Mononuclear cell (primary cell): ENCODE results near the gene AGPS. TPM values are rescaled to one million over a fixed set of nuclear protein-coding genes. Genes with fewer than 3 reads are reported as not detected.
A peak's percentile ranks its signal among the peaks of the same experiment; 100 is the strongest.
"Not testable (repeated sequence)": the region's sequence is repeated elsewhere in the genome, so short reads cannot be mapped to it uniquely, and the experiment has no call there.

Source experiments
- H3K27me3 ChIP-seq: 2 replicates; pipeline ENCODE4 v1.6.0; 2011; ENCODE audit warnings: low read length, control low read depth; ENCODE audit not compliant: insufficient read depth
- H3K4me1 ChIP-seq: 2 replicates; pipeline ENCODE4 v1.5.1; 2011; ENCODE audit warnings: mild to moderate bottlenecking, low read length, control low read depth; ENCODE audit not compliant: insufficient read depth
- H3K4me3 ChIP-seq: 2 replicates; pipeline ENCODE4 v1.5.1; 2011; ENCODE audit warnings: mild to moderate bottlenecking, low read length, moderate library complexity
- H3K9me3 ChIP-seq: 2 replicates; pipeline ENCODE4 v1.5.1; 2011; ENCODE audit warnings: low read depth, mild to moderate bottlenecking, control low read depth, low read length
- total RNA-seq: library from RNA; depleted of rRNA; stranded (reverse); fragments of >200 nt; gene quantifications from one replicate; pipeline ENCODE4 v1.2.3, GENCODE V29; 2012

The AGPS gene
- total RNA-seq, 1 donor, result 23.6 TPM

DNA sequence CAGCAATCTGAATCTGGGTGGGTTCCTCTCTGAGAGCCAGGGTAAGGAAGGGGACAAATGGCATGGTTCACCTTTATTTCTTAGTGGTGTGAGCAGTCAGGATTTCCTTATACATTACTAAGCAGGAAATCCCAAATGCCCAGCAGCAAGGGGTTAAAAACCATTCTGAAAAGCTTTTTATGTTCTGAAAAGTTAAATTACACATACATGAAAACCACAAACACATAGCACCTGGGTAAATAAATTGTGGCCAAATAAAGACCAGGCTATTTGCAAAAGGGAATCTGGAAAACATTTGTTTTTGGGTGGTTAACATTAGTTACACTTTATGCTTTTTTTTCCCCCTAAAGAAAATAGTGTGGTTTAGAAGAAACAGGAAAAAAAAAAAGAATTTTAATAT is 156.1 kb downstream of the AGPS start:
- H3K9me3 ChIP-seq, result no peaks in the 10 kb centered on the region
- peaks cover 12% of the 10 kb centered on the region for H3K4me1 ChIP-seq
- no peaks in the 10 kb centered on the region for H3K27me3 ChIP-seq
- no peak overlapping the region for H3K4me3 ChIP-seq

DNA sequence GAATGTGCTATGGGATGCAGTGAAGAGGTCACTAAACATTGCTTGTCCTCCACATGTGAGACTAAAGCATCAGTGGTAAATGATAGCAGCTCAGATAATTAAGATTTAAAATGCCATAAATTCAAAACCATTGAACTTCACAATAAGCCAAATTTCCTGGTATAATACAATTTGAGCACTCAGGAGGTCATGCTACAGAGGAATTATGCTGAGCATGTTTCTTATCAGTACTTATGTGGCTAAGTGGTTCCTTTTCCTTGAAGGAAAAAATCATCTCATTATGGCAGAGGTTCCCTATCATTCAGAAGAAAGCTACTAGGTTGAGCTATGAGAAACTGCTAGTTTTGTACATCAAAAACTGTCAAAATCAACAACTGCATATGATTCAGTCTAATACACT is 156.6 kb downstream of the AGPS start:
- no peaks in the 10 kb centered on the region for H3K27me3 ChIP-seq

DNA sequence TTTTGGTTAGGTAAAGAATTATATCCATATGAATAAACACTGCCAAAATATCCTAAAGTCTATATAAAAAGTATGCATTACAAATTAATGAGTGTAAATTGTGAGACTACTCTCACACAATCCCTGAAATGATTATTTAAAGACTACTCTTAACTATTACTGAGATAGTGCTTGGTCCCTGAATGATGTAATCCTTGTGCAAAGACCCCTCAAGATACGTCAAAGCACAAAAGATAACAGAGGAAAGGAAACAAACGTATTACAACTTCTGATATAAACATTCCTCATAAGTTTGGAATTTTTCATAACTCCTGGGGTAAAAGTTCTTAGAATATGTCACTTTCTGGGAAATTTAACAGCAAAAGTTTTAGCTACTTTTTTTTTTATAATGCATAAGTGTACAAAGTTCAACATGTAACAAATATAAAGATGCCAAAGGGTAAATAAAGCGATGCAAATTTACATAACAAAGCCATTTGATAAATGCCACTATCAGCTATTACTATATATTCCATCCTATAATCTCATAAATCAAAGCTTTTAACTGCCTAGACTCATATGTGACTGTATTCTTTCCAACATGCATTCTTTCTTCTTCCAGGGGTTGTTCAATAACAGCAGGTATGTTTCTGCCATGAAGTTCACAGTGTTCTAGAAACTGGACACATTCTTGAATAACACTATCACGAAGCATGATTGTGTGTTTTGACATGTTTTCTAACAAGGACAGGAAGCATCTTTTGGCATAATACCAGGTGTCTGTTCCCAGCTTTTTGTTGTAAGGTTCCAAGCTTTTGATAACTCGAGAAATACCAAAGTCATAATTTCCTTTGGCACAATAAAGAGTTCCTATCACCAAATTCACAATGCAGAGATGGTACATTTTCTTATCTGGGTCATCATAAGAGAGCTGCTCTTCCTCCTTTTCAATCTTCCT is 158.0 kb downstream of the AGPS start:
- Histone ChIP-seq H3K9me3 (no peaks in the 10 kb centered on the region), H3K4me3 (no peak overlapping the region), H3K27me3 (no peaks in the 10 kb centered on the region), H3K4me1 (peaks cover 12% of the 10 kb centered on the region)

More for the DNA sequence above, 156.6 kb downstream of the AGPS start:
- Histone ChIP-seq H3K4me1 (peaks cover 12% of the 10 kb centered on the region), H3K9me3 (no peaks in the 10 kb centered on the region), H3K4me3 (no peak overlapping the region)

DNA sequence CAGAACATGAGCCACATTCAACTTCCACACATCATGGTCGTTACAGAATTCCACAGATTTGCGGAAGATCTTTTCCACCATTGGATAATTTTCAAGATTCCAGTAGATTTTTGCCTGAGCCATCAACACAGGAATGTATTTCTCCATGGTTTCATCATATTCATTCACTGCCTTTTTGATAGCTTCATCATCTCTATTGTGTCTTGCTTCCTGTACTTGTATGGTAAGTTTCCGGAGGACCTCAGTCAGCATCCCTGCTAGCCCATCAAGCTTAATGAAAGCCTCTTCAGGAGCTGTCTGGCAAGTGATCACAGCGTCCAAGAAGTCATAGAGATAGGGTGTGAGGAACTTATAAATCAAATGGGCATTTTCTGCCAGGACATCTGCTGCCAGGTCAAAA is 158.8 kb downstream of the AGPS start:
- H3K4me3 ChIP-seq, H3K27me3 ChIP-seq, H3K9me3 ChIP-seq: not testable (repeated sequence)
- H3K4me1 ChIP-seq, result peaks cover 12% of the 10 kb centered on the region

DNA sequence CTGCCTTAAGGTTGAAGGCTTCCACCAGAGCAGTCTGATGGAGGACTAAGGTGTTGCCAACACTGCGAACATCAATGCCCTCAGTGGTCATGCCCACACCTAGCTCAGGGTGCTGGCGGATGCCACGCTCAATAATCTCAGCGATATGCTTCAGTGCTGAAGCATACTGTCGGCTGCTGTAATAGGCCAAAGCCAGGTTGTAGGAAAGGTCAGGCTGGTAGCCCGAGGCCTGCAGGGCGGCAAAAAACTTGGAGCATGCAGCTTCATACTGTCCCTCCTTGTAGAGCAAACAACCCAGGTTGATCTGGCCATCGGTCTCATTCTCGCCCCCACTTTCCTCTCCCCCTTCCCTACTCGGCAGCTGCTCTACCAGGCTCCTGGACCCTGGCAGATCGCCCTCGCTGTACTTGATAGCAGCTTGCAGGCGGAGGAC is 159.4 kb downstream of the AGPS start:
- Histone ChIP-seq H3K4me3 (peak overlapping the region; percentile 86), H3K4me1 (peaks cover 12% of the 10 kb centered on the region), H3K9me3 (no peaks in the 10 kb centered on the region), H3K27me3 (no peaks in the 10 kb centered on the region)

DNA sequence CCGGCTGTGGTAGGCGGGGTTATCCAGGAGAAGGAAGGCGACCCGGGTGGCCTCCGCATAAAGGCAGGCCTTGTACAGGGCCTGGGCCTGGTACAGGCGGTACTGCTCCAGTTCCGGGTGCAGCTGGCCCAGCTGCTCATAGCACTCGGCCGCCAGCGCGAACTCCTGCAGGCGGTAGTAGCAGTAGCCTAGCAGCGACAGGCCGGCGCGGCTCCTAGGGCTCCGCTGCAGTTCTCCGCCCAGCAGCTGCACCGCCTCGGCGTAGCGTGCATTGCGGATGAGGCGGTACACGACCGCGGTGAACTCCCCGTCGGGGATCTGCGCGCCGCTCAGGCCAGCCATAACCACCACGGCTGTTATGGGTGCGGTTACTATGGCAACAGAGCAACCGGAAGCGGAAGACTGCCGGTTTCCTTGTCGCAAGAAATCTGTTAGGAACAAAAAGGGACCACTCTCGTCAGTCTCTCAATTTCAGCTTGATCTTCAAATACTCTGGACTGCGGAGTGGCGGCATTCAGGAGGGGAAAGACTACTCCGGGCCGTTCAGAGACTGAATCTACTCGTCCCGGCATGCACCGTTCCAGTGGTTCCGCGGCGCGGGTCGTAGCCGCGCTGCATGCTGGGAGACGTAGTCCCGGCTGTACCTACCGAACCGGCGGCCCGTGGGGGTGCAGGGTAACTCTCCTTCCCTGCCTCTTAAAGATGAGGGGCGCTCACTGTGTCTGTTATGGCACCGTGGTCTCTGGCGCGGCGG is 160.0 kb downstream of the AGPS start:
- no peaks in the 10 kb centered on the region for H3K27me3 ChIP-seq
- H3K9me3 ChIP-seq, result no peaks in the 10 kb centered on the region
- H3K4me1 ChIP-seq, result peaks cover 12% of the 10 kb centered on the region
- H3K4me3 ChIP-seq, result peak overlapping the region; percentile 86

DNA sequence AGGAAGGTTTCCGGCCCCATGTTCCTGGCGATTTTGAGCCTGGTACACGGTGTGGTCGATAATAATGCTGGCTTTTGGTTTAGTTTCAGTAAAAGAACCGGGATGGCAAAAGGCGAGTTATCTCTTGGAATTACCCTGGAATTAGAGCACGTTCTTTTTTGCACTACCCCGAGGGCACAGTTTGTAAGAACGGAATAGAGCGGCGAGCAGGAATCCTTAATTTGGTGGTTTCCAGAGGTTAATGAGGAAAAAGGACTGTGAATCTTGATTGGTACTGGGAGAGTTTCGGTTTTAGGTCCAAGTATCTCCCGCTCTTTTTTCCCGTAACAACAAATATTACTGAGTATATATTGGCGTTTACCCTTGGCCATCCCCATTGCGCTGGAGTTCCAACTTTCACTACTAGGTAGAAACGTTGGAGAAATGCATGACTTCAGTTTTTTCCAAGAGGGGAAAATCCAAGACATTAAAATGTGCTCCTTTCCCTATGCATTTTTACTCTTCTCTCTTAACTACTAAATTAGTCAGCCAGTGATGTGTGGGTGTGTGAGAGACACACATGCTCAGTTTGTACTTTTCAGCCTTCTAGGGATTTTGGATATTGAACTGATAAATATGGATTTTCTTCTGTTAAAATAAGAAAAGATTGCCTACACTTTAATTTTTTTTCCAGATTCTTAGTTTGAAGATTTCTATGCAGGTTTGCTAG is 160.8 kb downstream of the AGPS start:
- Histone ChIP-seq H3K4me3 (peak overlapping the region; percentile 86), H3K9me3 (no peaks in the 10 kb centered on the region), H3K27me3 (no peaks in the 10 kb centered on the region), H3K4me1 (peaks cover 12% of the 10 kb centered on the region)

DNA sequence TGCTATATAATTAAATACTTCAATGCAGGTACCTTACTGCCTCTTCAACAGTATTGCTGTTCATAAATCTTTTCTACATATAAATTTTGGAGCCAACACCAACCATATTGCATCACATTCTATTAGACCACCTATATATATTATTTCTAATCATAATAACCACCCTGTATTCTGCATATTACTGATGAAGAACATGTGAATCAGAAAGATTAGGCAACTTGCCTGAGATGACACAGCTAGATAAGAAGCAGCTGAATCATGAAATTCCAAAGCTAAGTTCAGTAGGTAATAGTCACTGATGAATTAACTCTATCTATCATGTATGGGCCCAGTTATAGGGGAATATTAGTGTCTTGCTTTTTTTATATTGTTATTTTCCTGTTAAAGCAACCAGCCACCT is 161.8 kb downstream of the AGPS start:
- H3K27me3 ChIP-seq, result no peaks in the 10 kb centered on the region
- no peaks in the 10 kb centered on the region for H3K9me3 ChIP-seq
- peaks cover 12% of the 10 kb centered on the region for H3K4me1 ChIP-seq
- no peak overlapping the region for H3K4me3 ChIP-seq

DNA sequence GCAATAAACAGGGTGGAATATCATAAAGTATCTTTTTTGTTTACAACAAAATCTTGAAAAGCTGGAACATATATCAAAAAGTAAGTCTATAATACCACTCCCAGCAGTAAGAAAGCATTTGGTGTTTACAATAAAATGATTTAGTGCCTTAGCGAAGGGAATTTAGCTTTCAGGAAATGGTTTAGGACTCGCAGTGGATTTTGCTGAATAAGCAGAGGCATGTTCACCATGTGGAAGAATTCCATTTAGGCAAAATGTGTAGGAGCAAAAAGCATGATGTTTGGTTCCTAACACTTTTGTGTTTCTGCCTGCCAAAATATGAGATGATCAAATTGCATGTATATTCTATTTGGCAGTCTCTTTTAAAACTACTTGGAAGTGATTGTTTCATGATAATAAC is 163.6 kb downstream of the AGPS start:
- no peaks in the 10 kb centered on the region for H3K27me3 ChIP-seq
- H3K4me1 ChIP-seq, result peaks cover 12% of the 10 kb centered on the region
- no peaks in the 10 kb centered on the region for H3K9me3 ChIP-seq
- H3K4me3 ChIP-seq, result no peak overlapping the region

DNA sequence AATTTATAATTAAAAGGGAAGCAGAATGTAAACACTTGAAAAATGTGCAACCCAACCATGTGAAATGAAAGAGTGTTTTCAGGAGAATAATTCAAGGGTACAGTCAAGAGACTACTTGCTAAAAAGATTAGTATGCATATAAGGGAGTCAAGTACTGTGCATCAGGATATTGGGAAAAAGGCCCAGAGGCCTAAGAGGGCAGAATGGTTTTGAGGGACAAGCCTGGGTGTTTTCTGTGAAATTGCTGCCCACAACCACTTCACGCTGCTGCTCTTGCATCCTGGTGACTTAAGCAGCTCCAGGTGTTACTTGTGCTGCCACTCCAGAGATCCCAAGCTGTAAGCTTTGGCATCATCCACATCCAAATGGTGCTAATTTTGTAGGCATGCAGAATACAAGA is 165.2 kb downstream of the AGPS start:
- Histone ChIP-seq H3K27me3 (no peaks in the 10 kb centered on the region), H3K4me1 (peaks cover 6% of the 10 kb centered on the region), H3K4me3 (no peak overlapping the region), H3K9me3 (no peaks in the 10 kb centered on the region)

DNA sequence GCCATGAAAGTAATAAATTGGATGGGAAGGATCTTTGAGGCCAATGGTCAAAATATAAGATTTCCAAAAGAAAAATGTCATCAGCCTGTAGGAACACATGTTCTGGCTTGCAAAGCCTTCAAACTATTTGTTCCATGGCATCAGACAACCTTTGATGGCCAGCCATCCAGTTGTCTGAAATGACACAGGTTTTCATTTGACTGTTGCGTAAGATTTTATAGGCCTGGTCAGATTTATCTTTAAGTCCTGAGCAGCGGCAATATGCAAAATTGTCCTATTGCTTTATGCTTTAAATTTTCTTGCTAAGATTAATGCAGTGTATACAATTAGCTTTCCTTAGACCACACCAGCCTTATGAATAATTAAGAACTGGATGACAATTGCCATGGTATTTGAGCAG is 167.1 kb downstream of the AGPS start:
- Histone ChIP-seq H3K27me3 (no peaks in the 10 kb centered on the region), H3K4me1 (no peaks in the 10 kb centered on the region), H3K4me3 (no peak overlapping the region), H3K9me3 (no peaks in the 10 kb centered on the region)

DNA sequence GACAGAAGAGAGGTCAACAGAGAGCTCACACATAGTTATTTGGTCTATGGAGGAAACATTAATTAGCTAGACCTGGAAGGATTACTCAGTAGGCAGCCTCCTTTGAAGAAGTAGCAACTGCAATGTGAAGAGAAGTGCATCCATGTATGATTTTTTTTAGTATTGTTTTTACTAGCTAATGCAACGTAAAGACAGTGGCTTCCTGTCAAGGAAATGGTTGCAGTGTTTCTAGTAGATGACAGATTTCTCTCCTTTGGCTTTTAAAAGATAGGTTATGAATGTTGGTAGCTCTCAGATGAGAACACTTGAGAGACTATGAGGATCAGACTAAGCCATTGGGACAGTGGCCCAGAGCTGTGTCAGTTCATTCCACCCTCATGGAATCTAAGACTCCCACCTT is 175.8 kb downstream of the AGPS start:
- H3K4me3 ChIP-seq, result no peak overlapping the region
- no peaks in the 10 kb centered on the region for H3K27me3 ChIP-seq
- no peaks in the 10 kb centered on the region for H3K9me3 ChIP-seq
- H3K4me1 ChIP-seq, result no peaks in the 10 kb centered on the region

DNA sequence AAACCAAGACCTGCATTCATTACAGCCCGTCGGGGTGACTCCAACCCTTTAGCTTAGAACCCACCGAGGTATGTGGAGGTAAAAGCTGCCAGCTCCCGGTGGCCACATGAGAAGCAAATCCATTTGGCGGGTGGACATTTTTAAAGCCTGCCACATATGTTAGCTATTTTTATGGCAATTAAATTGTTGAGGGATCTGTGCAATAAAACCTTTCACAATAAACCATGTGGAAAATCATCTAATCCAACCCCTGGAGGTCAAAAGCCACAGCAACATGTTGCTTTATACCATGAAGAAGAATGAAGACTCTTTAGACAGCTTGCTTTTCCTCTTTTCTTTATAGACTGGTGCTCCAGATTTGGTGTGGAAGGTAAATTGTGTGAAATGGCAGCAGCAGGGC is 176.3 kb downstream of the AGPS start:
- no peaks in the 10 kb centered on the region for H3K27me3 ChIP-seq
- H3K4me3 ChIP-seq, result no peak overlapping the region
- H3K9me3 ChIP-seq, result no peaks in the 10 kb centered on the region
- H3K4me1 ChIP-seq, result no peaks in the 10 kb centered on the region

DNA sequence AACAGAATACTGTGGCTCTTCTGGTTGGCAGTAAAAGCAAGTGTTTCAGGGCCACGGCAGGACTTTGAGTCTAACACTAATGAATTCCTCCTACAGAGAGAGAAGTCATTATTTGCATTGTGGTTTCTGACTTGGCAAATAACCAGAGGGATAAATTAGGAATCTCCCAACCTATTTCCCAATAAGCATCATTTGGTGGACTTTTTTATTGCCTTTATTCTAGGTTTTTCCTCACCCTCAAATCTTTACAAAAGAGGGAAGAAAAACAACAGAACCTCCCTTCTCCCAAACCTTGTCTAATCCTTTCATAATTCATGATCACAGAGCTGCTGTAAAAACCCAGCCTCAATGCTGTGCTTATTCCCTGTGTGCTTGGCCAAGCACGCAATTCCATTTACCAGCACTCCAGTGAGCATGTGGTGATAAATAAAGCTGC is 179.7 kb downstream of the AGPS start:
- Histone ChIP-seq H3K4me1 (no peaks in the 10 kb centered on the region), H3K27me3 (no peaks in the 10 kb centered on the region), H3K9me3 (no peaks in the 10 kb centered on the region), H3K4me3 (no peak overlapping the region)

DNA sequence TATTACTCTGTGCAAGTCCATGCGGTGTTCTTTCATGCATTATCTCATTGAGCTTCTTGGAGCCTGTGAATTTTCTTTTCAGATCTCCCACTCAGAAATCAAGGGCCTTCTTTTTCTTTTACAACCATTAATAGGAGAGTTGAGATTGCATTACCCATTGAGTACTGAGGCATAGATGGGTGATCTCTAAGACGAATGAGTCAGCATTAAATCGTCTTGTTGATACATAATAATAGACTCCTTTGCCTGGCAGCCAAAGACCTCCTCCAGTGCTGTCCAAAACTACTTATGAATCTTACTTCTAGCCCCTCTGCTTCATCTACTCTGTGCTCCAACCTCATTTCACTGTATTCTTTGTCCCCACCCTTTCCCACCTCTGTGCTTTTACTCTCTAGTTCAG is 180.5 kb downstream of the AGPS start:
- H3K9me3 ChIP-seq, result no peaks in the 10 kb centered on the region
- H3K4me3 ChIP-seq, result no peak overlapping the region
- no peaks in the 10 kb centered on the region for H3K4me1 ChIP-seq
- no peaks in the 10 kb centered on the region for H3K27me3 ChIP-seq
